Activated T-cell treated with anti-CD3 and anti-CD28 coated beads, Interleukin-2, amount 50 U/mL, for 4 hours (primary cell): ENCODE data around the gene LSAMP. TPM values are rescaled to one million over a fixed set of nuclear protein-coding genes. Genes with fewer than 3 reads are reported as not detected.

Experiments used
- ATAC-seq, 2 donors: fragments of 200-7000 bp; cut with Tn5 transposase; one replicate each; pipeline ENCODE4 v1.10.0; 2021
- DNase-seq: peaks from one replicate; pipeline ENCODE4 v3.0.0-alpha.2; 2020
- H3K27me3 Mint-ChIP-seq: one replicate; pipeline ENCODE4 v1.8.0; 2021; ENCODE audit warnings: low read depth, mixed read lengths
- H3K36me3 Mint-ChIP-seq: one replicate; pipeline ENCODE4 v1.8.0; 2022; ENCODE audit warnings: mixed read lengths; ENCODE audit not compliant: insufficient read depth
- H3K4me1 Mint-ChIP-seq: one replicate; pipeline ENCODE4 v1.8.0; 2021; ENCODE audit warnings: low read depth, mixed read lengths
- H3K4me3 Mint-ChIP-seq: one replicate; pipeline ENCODE4 v1.8.0; 2021; ENCODE audit warnings: mild to moderate bottlenecking, moderate library complexity, mixed read lengths
- H3K9me3 Mint-ChIP-seq: one replicate; pipeline ENCODE4 v1.8.0; 2021; ENCODE audit warnings: mixed read lengths
- total RNA-seq, 3 donors: library from RNA; stranded (reverse); gene quantifications; one replicate each; pipeline ENCODE4 v1.2.1, GENCODE V29; 2021

Gene LSAMP
- total RNA-seq, 3 donors from 2014 or later: not detected

DNA sequence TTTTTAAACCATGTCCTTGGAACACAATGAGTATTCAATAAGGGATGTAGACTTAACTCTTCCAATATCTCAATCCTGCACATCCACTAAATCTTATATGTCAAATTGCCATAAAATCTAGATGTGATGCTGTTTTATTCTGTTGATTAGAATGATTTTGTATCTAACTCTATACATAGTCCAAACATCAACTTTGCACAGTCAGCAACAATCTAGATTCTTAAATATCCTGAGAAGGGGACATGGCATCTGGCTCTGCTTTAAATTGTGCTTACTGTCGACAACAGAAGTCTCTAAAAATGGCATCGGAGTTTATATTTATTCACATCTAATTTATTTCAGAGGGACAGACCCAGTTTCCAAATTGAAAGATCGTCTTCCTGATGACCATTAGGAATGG, 545.8 kb downstream of the LSAMP start:
- no peak overlapping the region for H3K4me3 Mint-ChIP-seq

GRCh38 chr3:115898656-115899410, 546.5 kb downstream of the LSAMP start:
- Mint-ChIP-seq H3K27me3 (peaks cover 2% of the 10 kb centered on the region), H3K4me1 (no peaks in the 10 kb centered on the region), H3K4me3 (no peak overlapping the region), H3K36me3 (no peaks in the 10 kb centered on the region), H3K9me3 (no peaks in the 10 kb centered on the region)
- DNase-seq: no peak
- ATAC-seq: no peak

More for the DNA sequence above, 545.8 kb downstream of the LSAMP start:
- Mint-ChIP-seq H3K27me3 (peaks cover 2% of the 10 kb centered on the region), H3K4me1 (no peaks in the 10 kb centered on the region), H3K36me3 (no peaks in the 10 kb centered on the region), H3K9me3 (no peaks in the 10 kb centered on the region)
- ATAC-seq: no peak
- no peak for DNase-seq

GRCh38 chr3:115891006-115891636, 554.2 kb downstream of the LSAMP start:
- no peaks in the 10 kb centered on the region for H3K4me1 Mint-ChIP-seq
- no peak for ATAC-seq

DNA sequence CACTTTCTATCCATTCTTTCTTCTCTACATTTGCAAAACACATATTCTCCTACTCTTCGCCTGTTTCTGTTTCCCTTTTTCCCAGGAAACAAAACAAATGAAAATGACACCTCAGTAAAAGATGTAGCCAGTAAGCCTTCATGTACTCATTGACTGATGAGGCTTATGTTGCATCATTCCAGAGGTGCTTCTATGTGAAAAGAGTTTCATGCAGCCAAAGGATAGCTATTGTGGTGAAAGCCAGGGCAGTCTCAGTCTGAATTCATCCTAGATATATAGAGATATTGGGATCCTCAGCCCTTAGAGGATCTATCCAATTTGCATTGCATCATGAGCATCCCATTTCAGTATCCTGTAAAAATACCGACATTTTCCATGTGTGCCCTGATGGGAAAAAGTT, 554.7 kb downstream of the LSAMP start:
- ATAC-seq: no peak
- DNase-seq: no peak

More at GRCh38 chr3:115891006-115891636, 554.2 kb downstream of the LSAMP start:
- no peaks in the 10 kb centered on the region for H3K36me3 Mint-ChIP-seq
- H3K4me3 Mint-ChIP-seq: no peak overlapping the region
- H3K9me3 Mint-ChIP-seq: no peaks in the 10 kb centered on the region
- no peaks in the 10 kb centered on the region for H3K27me3 Mint-ChIP-seq
- no peak for DNase-seq

GRCh38 chr3:115885621-115886020, 559.7 kb downstream of the LSAMP start:
- Mint-ChIP-seq H3K4me1 (no peaks in the 10 kb centered on the region), H3K27me3 (peaks cover 5% of the 10 kb centered on the region), H3K4me3 (no peak overlapping the region), H3K36me3 (no peaks in the 10 kb centered on the region), H3K9me3 (no peaks in the 10 kb centered on the region)
- DNase-seq (no peak), ATAC-seq (no peak)

More for the DNA sequence above, 554.7 kb downstream of the LSAMP start:
- H3K4me1 Mint-ChIP-seq: no peaks in the 10 kb centered on the region
- no peaks in the 10 kb centered on the region for H3K27me3 Mint-ChIP-seq
- H3K4me3 Mint-ChIP-seq: no peak overlapping the region
- H3K9me3 Mint-ChIP-seq: no peaks in the 10 kb centered on the region
- H3K36me3 Mint-ChIP-seq: no peaks in the 10 kb centered on the region

- Mint-ChIP-seq H3K4me1 (peaks cover 3% of the 10 kb centered on the region), H3K4me3 (no peak overlapping the region), H3K36me3 (no peaks in the 10 kb centered on the region), H3K9me3 (no peaks in the 10 kb centered on the region), H3K27me3 (peaks cover 2% of the 10 kb centered on the region)
- no peak for DNase-seq
- no peak for ATAC-seq
Measured at GRCh38 chr3:115877615-115877899, 567.7 kb downstream of the LSAMP start.

- Mint-ChIP-seq H3K4me1 (peaks cover 3% of the 10 kb centered on the region), H3K4me3 (no peak overlapping the region), H3K27me3 (peaks cover 2% of the 10 kb centered on the region), H3K36me3 (no peaks in the 10 kb centered on the region), H3K9me3 (no peaks in the 10 kb centered on the region)
- ATAC-seq: no peak
- DNase-seq: no peak
Measured at GRCh38 chr3:115876876-115877614, 568.2 kb downstream of the LSAMP start.

- H3K27me3 Mint-ChIP-seq: peaks cover 2% of the 10 kb centered on the region
- no peaks in the 10 kb centered on the region for H3K9me3 Mint-ChIP-seq
- H3K36me3 Mint-ChIP-seq: no peaks in the 10 kb centered on the region
- H3K4me3 Mint-ChIP-seq: no peak overlapping the region
- no peak for ATAC-seq
- DNase-seq: no peak
- H3K4me1 Mint-ChIP-seq: peaks cover 3% of the 10 kb centered on the region
Measured at GRCh38 chr3:115875460-115875859, 569.8 kb downstream of the LSAMP start.

- no peaks in the 10 kb centered on the region for H3K4me1 Mint-ChIP-seq
- no peaks in the 10 kb centered on the region for H3K9me3 Mint-ChIP-seq
- DNase-seq (no peak), ATAC-seq (no peak)
- H3K4me3 Mint-ChIP-seq: no peak overlapping the region
- peaks cover 5% of the 10 kb centered on the region for H3K27me3 Mint-ChIP-seq
- H3K36me3 Mint-ChIP-seq: no peaks in the 10 kb centered on the region
Measured at GRCh38 chr3:115871735-115872134, 573.6 kb downstream of the LSAMP start.

DNA sequence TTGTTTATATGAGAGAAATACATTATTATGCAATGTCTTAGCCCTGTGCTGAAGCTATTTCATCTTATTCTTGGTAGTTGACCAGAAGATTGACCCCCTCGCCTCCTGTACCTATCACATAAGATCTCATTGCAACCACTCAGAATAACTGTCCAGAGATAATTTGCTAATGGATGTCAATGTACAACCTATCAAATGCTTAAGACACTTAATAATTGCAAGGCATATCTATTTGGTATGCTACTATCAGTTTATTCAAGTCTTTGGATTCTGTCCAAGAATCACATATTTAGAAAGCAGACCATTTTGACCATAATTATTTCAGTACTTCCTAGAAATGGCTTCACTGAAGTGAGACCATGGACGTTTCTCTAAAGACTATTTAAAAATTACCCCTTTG, 580.4 kb downstream of the LSAMP start:
- no peaks in the 10 kb centered on the region for H3K9me3 Mint-ChIP-seq
- H3K4me3 Mint-ChIP-seq: no peak overlapping the region
- no peak for ATAC-seq
- H3K4me1 Mint-ChIP-seq: no peaks in the 10 kb centered on the region
- DNase-seq: no peak
- H3K36me3 Mint-ChIP-seq: no peaks in the 10 kb centered on the region
- peaks cover 19% of the 10 kb centered on the region for H3K27me3 Mint-ChIP-seq

- H3K4me1 Mint-ChIP-seq: no peaks in the 10 kb centered on the region
- H3K36me3 Mint-ChIP-seq: no peaks in the 10 kb centered on the region
- DNase-seq (no peak), ATAC-seq (no peak)
- peaks cover 28% of the 10 kb centered on the region for H3K27me3 Mint-ChIP-seq
- H3K9me3 Mint-ChIP-seq: no peaks in the 10 kb centered on the region
- H3K4me3 Mint-ChIP-seq: no peak overlapping the region
Measured at GRCh38 chr3:115862849-115863248, 582.4 kb downstream of the LSAMP start.

GRCh38 chr3:115862099-115862498, 583.2 kb downstream of the LSAMP start:
- H3K4me3 Mint-ChIP-seq: no peak overlapping the region

DNA sequence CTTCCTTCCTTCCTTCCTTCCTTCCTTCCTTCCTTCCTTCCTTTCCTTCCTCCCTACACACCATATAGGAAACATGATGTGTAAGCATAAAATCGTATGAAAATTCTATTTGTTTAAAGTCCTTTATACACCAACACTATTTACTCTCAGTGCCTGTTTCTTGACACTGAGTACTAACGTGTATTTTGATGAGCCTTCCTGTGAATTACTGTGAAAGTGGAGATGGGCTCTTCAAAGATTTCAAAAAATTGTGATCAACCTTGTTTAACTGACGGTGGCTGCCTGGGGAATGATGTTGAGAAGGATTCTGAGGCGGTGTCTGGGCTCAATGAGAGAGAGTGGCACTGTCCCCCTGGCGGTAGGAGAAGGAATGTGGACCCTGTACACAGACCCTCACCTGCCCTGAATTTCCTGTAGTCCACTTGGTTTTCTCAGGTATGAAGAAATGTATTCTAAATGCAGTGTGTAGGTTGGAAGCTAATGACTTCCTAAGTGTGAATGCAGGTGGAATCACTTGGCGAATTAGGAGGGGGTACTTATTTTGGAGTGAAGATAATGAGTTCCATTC, 584.0 kb downstream of the LSAMP start:
- ATAC-seq: no peak
- no peak for DNase-seq
- Mint-ChIP-seq H3K4me3 (no peak overlapping the region), H3K27me3 (peaks cover 26% of the 10 kb centered on the region), H3K36me3 (no peaks in the 10 kb centered on the region), H3K4me1 (no peaks in the 10 kb centered on the region), H3K9me3 (no peaks in the 10 kb centered on the region)

More at GRCh38 chr3:115862099-115862498, 583.2 kb downstream of the LSAMP start:
- H3K27me3 Mint-ChIP-seq: peaks cover 26% of the 10 kb centered on the region
- no peak for DNase-seq
- H3K36me3 Mint-ChIP-seq: no peaks in the 10 kb centered on the region
- no peak for ATAC-seq
- no peaks in the 10 kb centered on the region for H3K9me3 Mint-ChIP-seq
- no peaks in the 10 kb centered on the region for H3K4me1 Mint-ChIP-seq

DNA sequence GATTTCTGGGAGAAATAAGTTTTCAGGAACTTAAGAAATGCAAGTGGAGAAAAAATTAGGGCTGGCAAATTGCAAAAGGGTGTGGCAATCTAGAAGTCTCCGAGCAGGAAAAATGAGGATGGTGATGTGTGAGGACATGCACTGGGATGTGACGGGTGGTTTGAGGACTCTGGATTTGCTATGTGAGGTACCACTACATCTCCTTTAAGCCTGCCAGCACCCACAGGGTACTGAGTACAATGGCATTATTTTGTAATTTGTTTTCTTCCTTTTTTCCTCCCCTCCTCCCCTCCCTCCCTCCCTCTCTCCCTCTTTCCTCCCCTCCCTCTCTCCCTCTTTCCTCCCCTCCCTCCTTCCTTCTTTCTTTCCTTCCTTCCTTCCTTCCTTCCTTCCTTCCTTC, 584.5 kb downstream of the LSAMP start:
- ATAC-seq (no peak), DNase-seq (no peak)
- Mint-ChIP-seq H3K36me3 (no peaks in the 10 kb centered on the region), H3K9me3 (no peaks in the 10 kb centered on the region), H3K4me3 (no peak overlapping the region), H3K4me1 (no peaks in the 10 kb centered on the region), H3K27me3 (peaks cover 26% of the 10 kb centered on the region)
